ENCODE measurements around the gene GNAS-AS1.

The GNAS-AS1 gene

GRCh38 chr20:58839991-58840747 is 10.5 kb downstream of the GNAS-AS1 start:
- TF ChIP-seq CEBPB (IDR thresholded peaks at IDR 0.05) (no peak), USF1 (IDR thresholded peaks at IDR 0.05) (no peak), FOXM1 (IDR thresholded peaks at IDR 0.05; ENCODE audit: borderline replicate concordance, low read depth) (no peak), TCF12 (IDR thresholded peaks at IDR 0.05; ENCODE audit: low read depth) (no peak), CREB1 (IDR thresholded peaks at IDR 0.05; ENCODE audit: low read depth) (no peak), ZBTB7A (IDR thresholded peaks at IDR 0.05; ENCODE audit: low read depth) (no peak), RAD21 (IDR thresholded peaks at IDR 0.05; ENCODE audit: low read depth) (no peak), EP300 (IDR thresholded peaks at IDR 0.05; ENCODE audit: borderline replicate concordance) (no peak), REST (IDR thresholded peaks at IDR 0.05; ENCODE audit: low read depth) (no peak), TEAD4 (IDR thresholded peaks at IDR 0.05) (no peak), YY1 (IDR thresholded peaks at IDR 0.05; ENCODE audit: low read depth) (no peak), TAF1 (IDR thresholded peaks at IDR 0.05; ENCODE audit: low read depth) (no peak), NFIC (IDR thresholded peaks at IDR 0.05) (no peak), EGR1 (IDR thresholded peaks at IDR 0.05) (no peak)
- TF ChIP-seq, protein P1, sequence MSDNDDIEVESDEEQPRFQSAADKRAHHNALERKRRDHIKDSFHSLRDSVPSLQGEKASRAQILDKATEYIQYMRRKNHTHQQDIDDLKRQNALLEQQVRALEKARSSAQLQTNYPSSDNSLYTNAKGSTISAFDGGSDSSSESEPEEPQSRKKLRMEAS (IDR thresholded peaks at IDR 0.05), result no peak

DNA sequence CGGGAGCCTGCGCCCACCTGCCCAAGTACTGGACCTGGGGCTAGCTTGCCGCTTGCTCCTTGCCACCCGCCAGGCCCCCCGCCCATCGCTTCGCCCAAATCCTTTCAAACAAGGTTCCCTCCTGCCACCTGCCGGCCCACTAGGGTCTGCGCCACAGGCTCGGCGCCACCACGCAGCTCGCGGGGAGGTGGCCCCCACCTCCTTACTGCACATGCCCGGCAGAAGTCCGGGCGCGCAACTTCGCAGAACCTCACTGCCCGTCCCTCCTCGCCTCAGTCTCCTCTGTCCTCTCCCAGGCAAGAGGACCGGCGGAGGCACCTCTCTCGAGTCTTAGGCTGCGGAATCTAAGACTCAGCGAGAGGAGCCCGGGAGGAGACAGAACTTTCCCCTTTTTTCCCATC is 11.2 kb downstream of the GNAS-AS1 start:
- TF ChIP-seq REST (IDR thresholded peaks at IDR 0.05; ENCODE audit: low read depth) (no peak), TEAD4 (IDR thresholded peaks at IDR 0.05) (no peak), RAD21 (IDR thresholded peaks at IDR 0.05; ENCODE audit: low read depth) (peak; percentile 51), EGR1 (IDR thresholded peaks at IDR 0.05) (no peak), TAF1 (IDR thresholded peaks at IDR 0.05; ENCODE audit: low read depth) (no peak), FOXM1 (IDR thresholded peaks at IDR 0.05; ENCODE audit: borderline replicate concordance, low read depth) (no peak), EP300 (IDR thresholded peaks at IDR 0.05; ENCODE audit: borderline replicate concordance) (no peak), CREB1 (IDR thresholded peaks at IDR 0.05; ENCODE audit: low read depth) (no peak)
- TF ChIP-seq, protein P1 (IDR thresholded peaks at IDR 0.05), result no peak

DNA sequence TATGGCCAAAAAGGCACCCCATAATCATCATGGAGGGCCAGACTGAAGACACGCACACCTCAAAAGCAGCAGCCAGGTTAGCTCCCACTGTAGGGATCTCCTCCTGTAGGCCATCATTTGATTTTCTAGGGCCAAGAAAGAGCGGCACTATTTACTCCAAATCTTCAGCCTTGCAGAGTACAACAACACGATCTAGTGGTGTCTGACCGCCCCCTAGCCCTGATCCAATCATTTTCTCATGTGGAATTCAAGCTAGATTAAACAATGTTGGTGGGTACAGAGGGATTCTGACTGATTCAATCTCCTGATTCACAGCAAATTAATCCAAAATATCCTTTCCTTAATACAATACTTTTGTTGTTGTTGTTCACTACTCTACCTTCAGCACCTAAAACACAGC is 12.5 kb downstream of the GNAS-AS1 start:
- no peak for TF ChIP-seq NFIC (IDR thresholded peaks at IDR 0.05)

GRCh38 chr20:58837717-58838116 is 13.0 kb downstream of the GNAS-AS1 start:
- TF ChIP-seq CREB1 (IDR thresholded peaks at IDR 0.05; ENCODE audit: low read depth) (no peak), FOXM1 (IDR thresholded peaks at IDR 0.05; ENCODE audit: borderline replicate concordance, low read depth) (no peak), TCF12 (IDR thresholded peaks at IDR 0.05; ENCODE audit: low read depth) (no peak)

DNA sequence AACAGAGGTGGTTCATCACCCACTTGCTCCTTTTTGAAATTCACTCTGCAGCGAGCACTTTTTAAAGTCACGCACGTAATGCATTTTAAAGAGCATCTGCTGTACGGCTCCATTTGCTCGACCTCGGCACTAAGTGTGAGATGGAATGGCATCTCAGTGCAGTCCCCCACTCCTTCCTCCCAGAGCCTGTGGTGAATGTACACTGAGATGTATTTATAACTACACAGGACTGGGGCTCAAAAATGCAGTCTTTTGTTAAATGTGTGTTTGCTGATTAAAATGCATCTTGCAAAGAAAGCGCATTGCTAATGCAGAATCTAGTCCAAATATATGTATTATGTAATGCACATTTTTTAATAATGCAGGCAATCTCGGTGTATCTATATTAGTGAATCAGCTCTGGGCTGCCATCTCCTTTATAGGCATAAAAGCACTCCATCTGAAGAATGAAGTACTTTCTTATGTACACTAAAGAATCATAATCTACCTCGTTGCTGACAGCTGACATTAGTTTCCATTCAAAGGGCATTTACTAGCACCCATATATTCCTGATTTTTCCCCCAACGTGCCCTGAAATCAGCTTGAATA is 14.0 kb downstream of the GNAS-AS1 start:
- TF ChIP-seq EP300 (IDR thresholded peaks at IDR 0.05; ENCODE audit: borderline replicate concordance) (no peak), TAF1 (IDR thresholded peaks at IDR 0.05; ENCODE audit: low read depth) (no peak), TEAD4 (IDR thresholded peaks at IDR 0.05) (no peak), USF1 (IDR thresholded peaks at IDR 0.05) (no peak), CREB1 (IDR thresholded peaks at IDR 0.05; ENCODE audit: low read depth) (no peak), FOXM1 (IDR thresholded peaks at IDR 0.05; ENCODE audit: borderline replicate concordance, low read depth) (no peak)

- TF ChIP-seq, protein P1 (IDR thresholded peaks at IDR 0.05), result no peak
- TF ChIP-seq USF1 (IDR thresholded peaks at IDR 0.05), result no peak
- no peak for TF ChIP-seq TAF1 (IDR thresholded peaks at IDR 0.05; ENCODE audit: low read depth)
- no peak for TF ChIP-seq EP300 (IDR thresholded peaks at IDR 0.05; ENCODE audit: borderline replicate concordance)
- no peak for TF ChIP-seq CREB1 (IDR thresholded peaks at IDR 0.05; ENCODE audit: low read depth)
- TF ChIP-seq NFIC (IDR thresholded peaks at IDR 0.05), result no peak
- no peak for TF ChIP-seq TEAD4 (IDR thresholded peaks at IDR 0.05)
- no peak for TF ChIP-seq CEBPB (IDR thresholded peaks at IDR 0.05)
- no peak for TF ChIP-seq EGR1 (IDR thresholded peaks at IDR 0.05)
- no peak for TF ChIP-seq ZBTB7A (IDR thresholded peaks at IDR 0.05; ENCODE audit: low read depth)
- TF ChIP-seq FOXM1 (IDR thresholded peaks at IDR 0.05; ENCODE audit: borderline replicate concordance, low read depth), result no peak
- no peak for TF ChIP-seq YY1 (IDR thresholded peaks at IDR 0.05; ENCODE audit: low read depth)
- no peak for TF ChIP-seq RAD21 (IDR thresholded peaks at IDR 0.05; ENCODE audit: low read depth)
- TF ChIP-seq REST (IDR thresholded peaks at IDR 0.05; ENCODE audit: low read depth), result no peak
- no peak for TF ChIP-seq TCF12 (IDR thresholded peaks at IDR 0.05; ENCODE audit: low read depth)
Measured at GRCh38 chr20:58835231-58835630, 15.5 kb downstream of the GNAS-AS1 start.
